IPS-18a (cell line): ENCODE measurements around the gene CCNY.

Source experiments
- H3K27ac ChIP-seq: one replicate; pipeline ENCODE4 v1.5.1; 2013; ENCODE audit warnings: low read length
- H3K27me3 ChIP-seq: one replicate; pipeline ENCODE4 v1.6.1; 2013; ENCODE audit warnings: mild to moderate bottlenecking, low read length; ENCODE audit not compliant: control insufficient read depth, insufficient read depth
- H3K36me3 ChIP-seq: one replicate; pipeline ENCODE4 v1.6.1; 2013; ENCODE audit warnings: low read depth, low read length; ENCODE audit not compliant: control insufficient read depth
- H3K4me1 ChIP-seq: one replicate; pipeline ENCODE4 v1.6.1; 2013; ENCODE audit warnings: low read depth, low read length; ENCODE audit not compliant: control insufficient read depth
- H3K4me3 ChIP-seq: one replicate; pipeline ENCODE4 v1.5.1; 2013; ENCODE audit warnings: low read length
- H3K9ac ChIP-seq: one replicate; pipeline ENCODE4 v1.6.1; 2013; ENCODE audit warnings: mild to moderate bottlenecking, low read length, moderate library complexity
- H3K9me3 ChIP-seq: one replicate; pipeline ENCODE4 v1.6.1; 2013; ENCODE audit warnings: low read depth, low read length; ENCODE audit not compliant: control insufficient read depth

CCNY gene

DNA sequence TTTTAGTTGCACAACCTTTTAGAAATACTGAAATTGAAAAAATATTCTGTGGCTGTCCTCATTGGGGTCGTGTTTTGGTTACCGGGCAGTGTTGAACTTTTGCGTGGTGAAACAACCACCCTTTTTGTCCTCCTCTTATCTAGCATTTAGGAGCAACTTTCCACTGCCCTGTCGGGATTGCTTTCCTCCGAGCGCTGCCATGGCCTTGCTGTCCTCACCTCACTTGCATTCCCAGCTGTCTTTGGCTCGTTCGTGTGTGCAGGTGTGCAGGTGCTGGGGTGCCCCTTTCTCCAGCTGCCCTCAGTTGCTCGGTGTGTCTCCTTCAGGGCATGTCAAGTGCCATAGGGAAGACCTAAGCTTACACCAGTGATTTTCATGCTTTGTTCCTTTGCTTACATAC, 151.9 kb downstream of the CCNY start:
- Histone ChIP-seq H3K27me3 (no peaks in the 10 kb centered on the region), H3K4me3 (no peak overlapping the region), H3K9me3 (no peaks in the 10 kb centered on the region), H3K27ac (no peak overlapping the region), H3K36me3 (no peaks in the 10 kb centered on the region), H3K9ac (no peak overlapping the region), H3K4me1 (peaks cover 11% of the 10 kb centered on the region)

DNA sequence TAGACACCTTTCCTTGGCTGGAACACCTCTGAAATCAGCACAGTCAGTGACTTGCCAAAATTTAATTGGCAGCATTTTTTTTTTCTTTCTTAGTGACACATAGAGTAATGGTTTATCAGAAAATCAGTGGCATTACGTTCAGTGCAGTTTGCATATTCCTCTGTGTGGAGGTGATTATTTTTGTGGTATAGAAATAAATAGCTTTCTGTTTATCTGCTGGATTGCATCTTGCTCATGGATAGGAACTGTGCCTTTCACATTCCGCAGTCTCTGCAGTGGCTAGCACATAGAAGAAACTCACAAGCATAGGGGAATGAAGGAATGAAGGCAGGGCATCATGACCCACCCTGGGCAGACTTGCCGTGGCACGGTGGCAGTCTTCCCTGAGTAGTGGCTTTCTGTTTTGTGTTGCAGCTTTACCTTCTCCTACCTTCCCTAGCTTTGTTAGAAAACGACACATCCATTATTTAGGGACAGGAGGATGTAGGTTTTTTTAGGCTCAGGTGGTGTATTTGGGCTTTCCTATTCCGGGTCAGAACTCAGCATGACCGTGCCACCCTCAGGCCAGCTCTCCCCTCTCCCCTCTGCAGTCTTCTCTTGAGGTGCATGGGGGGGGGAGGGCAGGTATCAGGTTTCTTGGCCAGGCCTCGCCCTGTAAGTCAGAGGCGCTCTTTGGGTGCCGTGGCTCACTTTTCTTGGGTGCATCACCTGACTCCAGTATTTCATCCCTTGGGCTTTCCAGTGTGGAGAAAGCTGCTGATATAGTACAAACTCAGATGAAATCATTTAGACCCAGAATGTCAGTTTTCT, 156.3 kb downstream of the CCNY start:
- no peak overlapping the region for H3K9ac ChIP-seq
- H3K27me3 ChIP-seq, result no peaks in the 10 kb centered on the region
- peaks cover 19% of the 10 kb centered on the region for H3K4me1 ChIP-seq
- no peak overlapping the region for H3K27ac ChIP-seq
- H3K36me3 ChIP-seq, result no peaks in the 10 kb centered on the region
- H3K9me3 ChIP-seq, result no peaks in the 10 kb centered on the region
- no peak overlapping the region for H3K4me3 ChIP-seq

DNA sequence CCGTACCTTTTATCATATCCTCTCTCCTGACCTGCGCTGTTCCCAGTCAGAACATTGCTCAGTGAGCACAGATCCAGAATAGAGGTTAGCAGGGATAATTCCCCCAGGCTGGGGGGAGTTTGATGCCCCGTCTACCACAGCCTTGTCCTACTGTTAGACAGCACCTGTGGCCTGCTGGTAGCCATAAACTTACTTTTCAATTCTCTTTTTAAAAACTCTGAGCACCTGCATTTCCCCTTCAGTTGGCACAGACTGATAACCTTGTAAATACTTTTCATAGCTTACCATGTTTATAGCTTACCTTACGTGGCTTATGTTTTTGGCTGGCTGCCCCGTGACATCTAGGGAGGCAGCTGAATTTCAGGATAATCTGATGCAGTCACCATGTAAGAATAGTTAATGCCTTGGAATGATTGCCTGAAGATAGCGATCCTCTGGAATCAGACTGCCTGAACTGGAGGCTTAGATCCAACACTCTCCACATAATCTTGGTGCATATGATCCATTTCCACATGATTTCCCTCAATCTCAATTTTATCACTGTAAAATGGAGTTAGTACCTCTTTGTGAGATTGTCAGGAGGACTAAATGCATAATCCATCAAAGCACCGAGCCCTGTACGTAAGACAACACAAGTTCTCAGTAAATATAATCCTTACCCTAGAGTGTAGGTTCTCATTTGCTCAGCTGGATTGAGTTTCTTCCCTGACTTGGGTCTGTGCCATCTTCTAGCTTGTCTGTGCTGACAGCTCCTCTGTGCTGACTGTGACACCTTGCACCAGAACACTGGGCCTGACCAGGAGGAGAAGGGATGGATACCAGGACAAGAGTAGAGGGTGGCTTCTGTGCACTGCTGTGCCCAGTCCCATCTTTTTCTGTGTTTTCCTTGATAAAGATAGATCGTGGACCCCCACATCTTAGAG, 157.1 kb downstream of the CCNY start:
- Histone ChIP-seq H3K27ac (no peak overlapping the region), H3K4me1 (peaks cover 19% of the 10 kb centered on the region), H3K4me3 (no peak overlapping the region), H3K36me3 (no peaks in the 10 kb centered on the region), H3K9me3 (no peaks in the 10 kb centered on the region), H3K27me3 (no peaks in the 10 kb centered on the region), H3K9ac (no peak overlapping the region)

DNA sequence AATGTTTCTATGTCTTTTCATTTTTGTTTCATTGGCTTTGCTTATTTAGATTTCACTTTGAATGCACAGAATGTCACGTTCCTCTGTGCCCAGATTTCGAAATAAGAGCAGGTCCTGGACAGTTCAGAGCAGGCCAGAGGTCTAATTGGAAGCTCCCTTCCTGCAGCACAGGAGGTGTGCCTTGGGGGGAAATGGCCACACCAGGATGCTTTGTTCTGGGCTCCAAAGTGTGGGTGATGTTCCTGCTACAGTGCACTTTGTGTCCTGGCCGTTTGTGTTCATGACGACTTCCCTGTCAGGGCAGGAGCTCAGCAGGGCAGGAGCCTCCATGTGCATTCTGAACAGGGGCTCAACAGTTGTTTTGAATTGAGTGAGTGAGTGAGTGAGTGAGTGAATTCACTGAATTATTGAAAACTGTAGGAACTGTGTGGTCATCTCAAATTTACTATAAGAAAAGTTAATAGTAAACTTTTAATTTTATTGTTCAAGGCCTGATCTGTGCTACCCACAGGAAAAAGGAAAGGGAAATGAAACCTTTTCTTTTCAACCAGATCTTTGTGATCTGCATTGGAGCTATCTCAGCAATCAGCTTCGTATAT, 159.3 kb downstream of the CCNY start:
- Histone ChIP-seq H3K4me1 (peaks cover 19% of the 10 kb centered on the region), H3K36me3 (no peaks in the 10 kb centered on the region), H3K9me3 (no peaks in the 10 kb centered on the region), H3K27ac (no peak overlapping the region), H3K27me3 (no peaks in the 10 kb centered on the region), H3K9ac (no peak overlapping the region), H3K4me3 (no peak overlapping the region)

DNA sequence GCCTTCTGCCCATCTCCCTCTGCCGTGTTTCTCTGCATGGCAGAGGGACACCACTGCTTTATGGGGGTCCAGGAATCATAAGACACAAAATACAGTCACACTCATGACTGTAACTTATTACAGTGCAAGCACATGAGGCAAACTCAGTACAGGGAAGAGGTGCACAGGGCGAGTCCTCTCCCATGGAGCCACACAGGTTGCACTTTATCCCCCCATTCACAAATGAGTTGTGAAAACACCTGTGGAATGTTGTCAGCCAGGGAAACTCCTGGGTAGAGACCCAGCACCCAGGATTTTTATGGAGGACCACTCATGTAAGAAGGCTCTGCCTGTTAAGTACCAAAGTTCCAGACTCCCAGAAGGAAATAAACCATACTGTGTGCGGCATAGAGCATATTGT, 161.6 kb downstream of the CCNY start:
- Histone ChIP-seq H3K27ac (no peak overlapping the region), H3K9ac (no peak overlapping the region), H3K36me3 (no peaks in the 10 kb centered on the region), H3K4me1 (peaks cover 11% of the 10 kb centered on the region), H3K9me3 (no peaks in the 10 kb centered on the region), H3K27me3 (no peaks in the 10 kb centered on the region), H3K4me3 (no peak overlapping the region)

DNA sequence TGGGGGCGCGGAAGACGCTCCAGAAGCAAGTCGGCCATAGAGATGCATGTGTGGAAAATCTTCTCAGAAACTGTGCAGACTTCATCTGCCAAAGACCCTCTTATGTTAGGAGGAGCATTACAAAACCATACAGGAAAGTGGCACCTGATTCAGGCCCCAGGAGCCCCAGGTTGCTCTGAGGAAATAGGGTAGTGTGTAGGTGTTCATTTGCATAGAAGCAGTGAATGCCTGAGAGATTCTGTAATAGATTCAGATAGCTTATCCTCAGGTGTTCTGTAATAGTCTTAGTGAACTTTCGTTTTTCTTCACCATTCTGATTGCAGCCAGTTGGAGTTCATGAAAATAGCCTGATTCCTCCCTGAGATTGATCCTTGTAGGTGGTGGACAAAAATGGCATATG, 162.4 kb downstream of the CCNY start:
- Histone ChIP-seq H3K4me1 (peaks cover 7% of the 10 kb centered on the region), H3K36me3 (no peaks in the 10 kb centered on the region), H3K27ac (no peak overlapping the region), H3K9me3 (no peaks in the 10 kb centered on the region), H3K9ac (no peak overlapping the region), H3K4me3 (no peak overlapping the region), H3K27me3 (no peaks in the 10 kb centered on the region)

DNA sequence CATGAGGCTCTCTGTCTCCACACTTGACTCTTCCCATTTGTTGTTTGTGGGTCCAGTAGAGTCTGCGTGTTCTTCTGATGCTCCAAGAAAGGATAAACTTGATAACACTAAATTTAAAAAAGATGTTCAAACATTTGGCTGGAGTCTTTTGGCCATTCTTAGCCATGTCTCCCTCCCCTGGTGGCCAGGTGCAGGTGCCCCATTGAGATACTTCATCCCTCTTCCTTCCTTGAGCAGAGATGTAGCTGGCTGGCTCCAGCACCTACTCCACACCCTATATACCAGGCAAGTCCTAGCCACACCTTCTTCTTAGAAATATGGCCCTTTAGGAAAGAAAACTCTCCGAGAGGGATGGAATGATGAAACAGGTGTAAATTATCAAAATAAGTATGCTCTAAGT, 165.6 kb downstream of the CCNY start:
- Histone ChIP-seq H3K4me3 (no peak overlapping the region), H3K36me3 (no peaks in the 10 kb centered on the region), H3K27me3 (no peaks in the 10 kb centered on the region), H3K9me3 (no peaks in the 10 kb centered on the region), H3K27ac (no peak overlapping the region), H3K4me1 (no peaks in the 10 kb centered on the region), H3K9ac (no peak overlapping the region)

DNA sequence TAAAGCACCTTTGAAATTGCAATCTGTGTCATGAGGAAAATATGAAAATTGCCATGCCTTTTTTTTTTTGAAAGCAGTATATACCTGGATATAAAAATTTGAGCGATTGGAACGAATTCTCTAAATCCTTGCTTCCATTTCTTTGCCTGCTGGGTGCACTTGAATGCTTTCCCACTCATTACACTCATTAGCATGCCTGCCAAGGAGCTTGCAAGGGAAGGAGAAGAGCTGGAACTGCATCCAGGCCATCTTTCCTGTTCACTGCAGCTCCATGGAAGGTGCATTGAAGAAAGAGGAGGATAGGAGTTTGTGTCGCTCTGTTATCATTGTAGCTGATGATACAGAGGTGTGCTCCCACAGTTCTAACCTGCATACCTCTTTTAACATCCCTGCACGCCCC, 166.4 kb downstream of the CCNY start:
- Histone ChIP-seq H3K36me3 (no peaks in the 10 kb centered on the region), H3K9ac (no peak overlapping the region), H3K4me3 (no peak overlapping the region), H3K27ac (no peak overlapping the region), H3K9me3 (no peaks in the 10 kb centered on the region), H3K27me3 (no peaks in the 10 kb centered on the region), H3K4me1 (no peaks in the 10 kb centered on the region)

DNA sequence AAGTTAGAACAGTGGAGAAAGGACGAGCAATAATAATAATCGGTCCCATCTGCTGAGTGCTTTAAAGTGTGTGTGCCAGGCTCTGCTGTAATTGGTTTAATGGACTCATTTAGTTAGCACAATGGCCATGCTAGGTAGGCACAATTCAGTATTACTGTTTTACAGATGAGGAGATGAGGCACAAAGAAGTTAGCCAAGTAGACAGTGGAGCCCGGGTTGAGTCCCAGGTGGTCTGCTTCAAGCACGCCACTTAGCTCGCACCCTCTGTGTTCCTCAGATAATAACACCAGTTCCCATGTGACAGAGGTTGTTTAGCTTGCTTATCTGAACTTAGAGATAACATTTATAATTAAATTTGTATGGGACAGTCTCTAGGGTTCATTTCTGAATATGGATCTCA, 167.3 kb downstream of the CCNY start:
- Histone ChIP-seq H3K4me1 (no peaks in the 10 kb centered on the region), H3K9ac (no peak overlapping the region), H3K9me3 (no peaks in the 10 kb centered on the region), H3K36me3 (no peaks in the 10 kb centered on the region), H3K27me3 (no peaks in the 10 kb centered on the region), H3K27ac (no peak overlapping the region), H3K4me3 (no peak overlapping the region)

DNA sequence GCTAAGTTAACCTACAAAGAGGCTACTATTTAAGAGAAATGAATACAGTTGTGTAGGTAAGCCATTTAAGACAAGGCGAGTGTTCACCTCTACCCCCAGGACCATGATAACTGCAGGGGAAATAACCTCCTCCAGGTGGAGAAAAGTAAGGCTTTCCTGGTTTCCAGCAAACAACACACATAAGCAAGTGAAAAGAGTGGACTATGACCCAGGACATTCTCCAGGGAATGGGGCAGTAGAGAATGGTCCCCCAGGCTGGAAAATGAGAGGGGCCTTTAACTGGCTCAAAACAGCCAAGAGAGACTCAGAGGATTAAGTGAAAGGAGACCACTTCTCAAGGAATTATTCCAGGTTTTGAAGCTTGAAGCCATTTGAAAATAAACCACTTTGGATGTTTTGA, 167.8 kb downstream of the CCNY start:
- Histone ChIP-seq H3K36me3 (no peaks in the 10 kb centered on the region), H3K9me3 (no peaks in the 10 kb centered on the region), H3K4me3 (no peak overlapping the region), H3K27ac (no peak overlapping the region), H3K27me3 (no peaks in the 10 kb centered on the region), H3K9ac (no peak overlapping the region), H3K4me1 (no peaks in the 10 kb centered on the region)

DNA sequence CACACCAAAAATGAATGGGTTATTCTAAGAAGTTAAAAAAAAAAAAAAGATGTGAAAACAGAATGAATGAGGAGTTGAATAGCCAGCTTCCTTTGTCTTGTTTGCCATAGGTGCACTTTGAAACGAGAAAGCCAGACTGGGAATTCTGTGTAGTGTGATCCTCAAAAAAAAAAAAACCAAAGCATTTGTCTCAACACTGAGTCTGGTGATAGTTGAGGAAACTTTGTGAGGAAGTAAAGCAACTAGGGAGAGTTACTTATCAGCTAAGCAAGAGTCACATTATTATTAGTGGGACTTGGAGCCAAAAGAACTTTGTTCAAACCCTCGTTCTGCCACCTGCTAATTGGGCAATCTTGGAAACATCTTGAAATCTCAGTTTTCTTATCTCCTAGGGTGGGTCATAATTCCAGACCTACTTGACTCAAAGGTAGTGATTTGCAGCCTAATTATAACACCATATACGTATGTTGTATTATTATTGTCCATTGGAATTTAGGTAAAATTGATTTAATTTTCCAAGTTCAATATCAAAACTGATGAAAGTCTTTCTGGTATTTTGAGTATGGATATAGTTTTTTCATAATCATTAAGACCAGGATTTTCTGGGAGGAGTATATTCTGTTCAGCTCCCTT, 169.0 kb downstream of the CCNY start:
- no peak overlapping the region for H3K4me3 ChIP-seq

More for the DNA sequence above, 169.0 kb downstream of the CCNY start:
- no peaks in the 10 kb centered on the region for H3K27me3 ChIP-seq
- H3K27ac ChIP-seq, result no peak overlapping the region
- peaks cover 4% of the 10 kb centered on the region for H3K4me1 ChIP-seq
- H3K9ac ChIP-seq, result no peak overlapping the region
- H3K36me3 ChIP-seq, result no peaks in the 10 kb centered on the region
- H3K9me3 ChIP-seq, result no peaks in the 10 kb centered on the region
